HG02852 (cell line): Measurements from ENCODE around the gene ABCA9.
"Not testable (repeated sequence)": the region's sequence is repeated elsewhere in the genome, so short reads cannot be mapped to it uniquely, and the experiment has no call there.

Experiments used
- ATAC-seq: cut with Tn5 transposase; IDR thresholded peaks from one replicate; pipeline ENCODE4 v1.9.1; 2021; ENCODE audit warnings: mild to moderate bottlenecking, moderate library complexity; ENCODE audit not compliant: unreplicated experiment

The ABCA9 gene

DNA sequence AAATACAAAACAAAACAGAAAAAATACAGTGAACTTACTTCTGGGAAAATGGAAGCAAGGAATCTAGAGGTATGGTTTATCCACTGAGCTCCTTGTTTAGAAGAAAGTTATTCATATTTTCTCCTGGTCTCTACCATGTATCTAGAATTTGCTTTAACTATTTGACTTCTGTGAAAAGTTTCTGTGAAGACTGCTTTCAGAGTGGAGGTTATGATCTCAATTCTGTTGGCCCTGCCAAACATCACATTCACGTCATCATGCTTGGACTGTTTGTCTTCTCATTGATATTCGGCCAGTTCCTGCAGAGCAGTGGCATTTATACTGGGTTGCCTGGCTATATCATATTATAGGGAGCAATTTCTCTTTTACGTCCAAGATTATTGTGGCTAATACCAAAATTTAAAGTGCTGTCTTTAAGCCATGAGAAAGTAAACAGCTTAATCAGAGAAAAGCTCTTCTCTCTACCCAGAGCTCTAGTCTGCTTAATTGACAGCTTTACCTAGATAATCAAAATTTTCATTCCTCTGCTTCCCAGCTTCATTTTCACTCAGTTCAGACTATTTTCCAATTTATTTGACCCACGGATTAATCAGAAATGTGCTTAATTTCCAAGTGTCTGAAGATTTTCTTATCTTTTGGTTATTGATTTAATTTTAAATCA lies 105.4 kb downstream of the ABCA9 start, which contains the start of gene ABCA8:
Gene ABCA8 (minus strand): TSS at position 212 of the 661 bp plus-strand sequence. CDS start 13,358 bp downstream, outside the sequence.
- ATAC-seq: no peak

DNA sequence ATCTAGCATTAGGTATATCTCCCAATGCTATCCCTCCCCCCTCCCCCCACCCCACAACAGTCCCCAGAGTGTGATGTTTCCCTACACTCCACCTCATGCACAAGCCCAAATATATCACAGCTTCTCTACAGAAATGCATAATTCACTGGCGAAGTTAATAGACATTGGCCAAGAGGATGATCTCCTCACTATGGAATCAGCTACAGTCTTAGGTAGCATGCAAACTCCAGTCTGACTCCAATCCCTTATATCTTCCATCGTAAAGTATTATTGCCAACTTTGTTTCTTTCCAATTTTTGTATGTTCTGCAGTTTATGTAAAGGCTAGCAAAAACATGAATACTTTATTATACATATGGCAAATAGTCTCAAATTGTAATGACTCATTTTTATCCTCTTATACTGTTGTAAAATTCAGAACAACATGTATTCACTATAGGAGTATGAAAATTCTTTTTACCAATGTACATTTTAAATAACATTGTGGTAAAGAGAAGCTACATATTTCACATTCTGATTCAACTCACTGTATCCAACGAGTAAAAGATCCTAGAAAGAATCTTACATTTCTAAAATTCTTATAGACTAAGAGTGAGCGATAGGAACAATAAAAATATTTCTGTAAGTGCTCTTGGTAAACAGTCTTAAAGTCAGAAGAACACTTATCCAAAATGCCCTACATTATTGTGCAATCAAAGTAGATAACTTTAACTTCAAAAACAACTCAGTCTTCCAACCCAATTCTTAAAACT lies 106.4 kb downstream of the ABCA9 start:
- no peak for ATAC-seq

DNA sequence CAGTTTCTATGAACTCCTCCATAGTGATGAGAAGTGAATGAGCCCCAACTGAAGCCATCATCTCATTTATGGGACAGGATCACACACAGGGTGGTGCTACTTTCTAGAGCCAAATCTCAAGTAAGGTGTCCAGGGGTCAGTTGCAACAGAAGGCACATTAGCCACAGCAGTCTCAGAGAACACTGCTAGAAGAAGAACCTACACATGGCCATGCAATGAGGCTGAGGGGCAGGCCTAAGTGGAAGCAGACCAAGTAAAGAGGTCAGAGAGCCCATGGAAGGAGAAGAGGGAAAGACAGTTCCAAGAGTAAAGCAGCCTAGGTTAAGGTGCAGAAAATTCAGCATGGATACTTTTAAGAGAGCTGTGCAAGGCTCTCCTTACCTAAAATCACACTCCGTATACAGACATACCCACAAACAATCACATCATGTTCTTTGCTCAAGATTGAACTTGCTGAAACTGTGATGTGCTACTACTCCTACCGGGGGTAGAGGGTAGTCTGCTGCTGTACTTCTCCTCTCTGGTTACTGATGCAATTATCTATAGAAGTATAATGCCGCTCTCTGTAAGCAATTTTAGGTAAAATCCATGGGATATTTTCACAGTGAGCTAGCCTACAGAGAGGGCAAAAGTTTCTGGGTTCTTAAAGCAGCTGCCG lies 107.3 kb downstream of the ABCA9 start:
- no peak for ATAC-seq

DNA sequence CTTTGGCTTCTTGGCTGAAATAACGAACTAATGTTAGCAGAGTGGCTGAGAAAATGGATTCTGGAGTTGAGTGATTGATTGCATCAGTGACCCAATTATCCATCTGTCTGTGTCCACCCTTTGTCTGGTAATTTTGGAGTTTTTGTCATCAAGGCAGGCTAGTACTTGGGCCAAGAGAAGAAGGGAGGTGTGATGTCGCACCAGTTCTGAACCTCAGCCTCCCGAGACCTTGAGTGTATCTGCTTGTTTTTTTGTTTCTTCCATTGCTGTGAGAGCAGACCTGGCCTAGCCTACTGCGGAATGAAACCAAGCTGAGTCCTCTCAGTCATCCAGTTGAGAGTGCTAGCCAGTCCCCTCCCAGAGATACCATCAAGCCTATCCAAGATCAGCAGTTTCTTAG lies 110.0 kb downstream of the ABCA9 start:
- no peak for ATAC-seq

DNA sequence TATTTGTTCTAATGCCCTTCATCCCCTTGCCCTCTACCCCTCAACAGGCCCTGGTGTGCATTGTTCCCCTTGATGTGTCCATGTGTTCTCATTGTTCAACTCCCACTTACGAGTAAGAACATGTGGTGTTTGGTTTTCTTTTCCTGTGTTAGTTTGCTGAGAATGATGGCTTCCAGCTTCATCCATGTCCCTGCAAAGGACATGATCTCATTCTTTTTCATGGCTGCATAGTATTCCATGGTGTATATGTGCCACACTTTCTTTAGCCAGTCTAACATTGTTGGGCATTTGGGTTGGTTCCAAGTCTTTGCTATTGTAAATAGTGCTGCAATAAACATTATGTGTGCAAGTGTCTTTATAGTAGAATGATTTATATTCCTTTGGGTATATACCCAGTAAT lies 112.9 kb downstream of the ABCA9 start:
- ATAC-seq: not testable (repeated sequence)

DNA sequence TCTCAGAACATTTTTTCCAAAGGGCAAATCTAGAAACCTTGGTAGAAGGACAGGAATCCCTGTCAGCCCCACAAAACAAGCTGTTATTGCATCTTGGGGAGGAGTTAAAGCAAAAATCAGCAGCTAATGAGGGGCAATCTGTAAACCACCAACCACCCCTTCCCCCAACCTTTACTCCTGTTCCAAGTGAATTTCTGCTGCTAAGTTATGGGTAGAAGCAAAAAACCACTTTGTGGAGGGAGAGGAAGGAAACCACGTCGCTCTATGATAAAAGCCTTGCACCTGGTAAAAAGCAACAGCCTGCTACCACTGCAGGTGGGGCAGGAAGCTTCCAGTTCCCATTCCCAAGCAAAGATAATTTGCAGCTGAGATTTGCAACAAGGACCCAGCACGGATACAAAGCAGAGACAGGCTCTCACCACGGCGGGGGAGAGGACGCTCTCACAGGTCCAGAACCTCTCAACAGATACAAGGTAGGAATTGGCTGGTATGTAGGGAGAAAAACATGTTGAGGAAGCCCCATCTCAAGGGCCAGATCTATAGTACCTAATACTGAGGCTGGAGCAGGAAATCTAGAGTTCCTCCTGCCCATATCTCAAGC lies 116.2 kb downstream of the ABCA9 start:
- no peak for ATAC-seq

DNA sequence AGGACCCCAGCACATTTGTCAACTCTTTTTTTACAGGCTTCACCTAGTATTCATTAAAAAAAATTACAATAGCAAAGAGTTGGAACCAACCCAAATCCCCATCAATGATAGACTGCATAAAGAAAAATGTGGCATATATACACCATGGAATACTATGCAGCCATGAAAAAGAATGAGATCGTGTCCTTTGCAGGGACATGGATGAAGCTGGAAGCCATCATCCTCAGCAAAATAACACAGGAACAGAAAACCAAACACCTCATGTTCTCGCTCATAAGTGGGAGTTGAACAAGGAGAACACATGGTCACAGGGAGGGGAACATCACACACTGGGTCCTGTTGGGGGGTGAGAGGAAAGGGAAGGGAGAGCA lies 116.9 kb downstream of the ABCA9 start:
- not testable (repeated sequence) for ATAC-seq

DNA sequence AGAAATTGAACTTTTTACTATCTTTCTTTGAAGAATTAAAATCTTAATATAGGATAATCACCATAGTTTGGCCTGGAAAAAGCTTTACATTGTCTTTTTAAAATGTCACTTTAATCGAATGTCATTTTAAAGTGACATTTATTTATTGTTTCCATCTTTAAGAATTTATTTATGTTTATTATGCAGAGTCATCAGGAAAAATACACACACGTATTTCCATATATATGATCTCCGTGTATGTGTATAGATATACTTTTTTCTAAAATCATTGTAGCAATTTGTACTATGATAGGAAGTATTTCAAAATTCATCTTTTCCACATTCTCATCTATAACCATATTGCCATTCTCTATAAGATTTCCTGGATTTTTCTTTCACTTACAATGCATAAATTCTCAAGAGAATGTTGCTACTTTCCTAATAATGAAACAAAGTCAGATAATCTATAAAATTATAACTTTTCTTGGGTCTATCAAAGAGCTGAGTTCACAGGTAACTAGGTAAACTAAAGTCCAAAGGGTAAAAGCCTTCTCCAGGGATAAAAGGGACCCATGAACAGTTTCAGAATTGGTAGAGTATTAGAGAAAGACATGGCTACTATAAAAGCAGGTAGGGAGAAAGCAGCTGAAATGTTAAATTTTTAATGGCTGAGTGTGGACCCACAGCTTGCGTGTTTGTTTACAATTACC lies 117.5 kb downstream of the ABCA9 start:
- no peak for ATAC-seq

DNA sequence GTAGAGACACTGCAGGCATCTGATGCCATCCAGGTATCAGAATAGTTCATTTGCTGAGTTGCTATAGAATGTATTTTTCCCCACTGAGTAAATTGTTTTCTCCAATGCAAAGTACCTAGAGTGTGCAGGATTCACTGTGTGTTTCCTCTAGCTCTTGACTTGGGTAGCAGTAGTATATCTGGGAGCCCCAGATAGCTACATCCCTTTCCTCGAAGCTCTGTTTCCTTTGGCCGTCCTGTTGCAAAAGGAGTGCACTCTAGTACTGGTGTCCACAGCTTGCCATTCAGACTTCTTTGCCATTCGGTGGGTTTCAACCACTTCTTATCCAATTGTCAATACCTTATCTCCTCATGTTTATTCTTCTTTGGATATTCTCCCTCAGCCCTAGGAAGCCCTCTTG lies 118.3 kb downstream of the ABCA9 start:
- no peak for ATAC-seq

DNA sequence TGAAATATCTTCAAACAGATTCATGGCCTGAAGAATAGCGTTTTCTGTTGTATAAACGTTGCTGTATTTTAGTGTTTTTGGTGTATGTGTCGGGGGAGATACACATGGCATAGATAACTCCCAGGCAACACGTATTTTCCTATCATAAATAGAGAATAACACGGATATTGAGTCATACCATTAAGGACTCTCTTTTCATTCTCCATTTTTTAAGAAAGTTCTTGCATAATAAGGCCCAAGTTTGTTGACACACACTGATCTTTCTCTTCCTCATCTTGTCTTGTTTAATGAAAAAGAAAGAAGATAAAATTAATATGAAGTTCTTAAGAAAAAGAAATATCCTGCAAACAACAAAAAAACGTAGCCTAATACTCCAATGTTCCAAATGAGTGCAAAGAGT lies 119.0 kb downstream of the ABCA9 start:
- ATAC-seq: no peak

DNA sequence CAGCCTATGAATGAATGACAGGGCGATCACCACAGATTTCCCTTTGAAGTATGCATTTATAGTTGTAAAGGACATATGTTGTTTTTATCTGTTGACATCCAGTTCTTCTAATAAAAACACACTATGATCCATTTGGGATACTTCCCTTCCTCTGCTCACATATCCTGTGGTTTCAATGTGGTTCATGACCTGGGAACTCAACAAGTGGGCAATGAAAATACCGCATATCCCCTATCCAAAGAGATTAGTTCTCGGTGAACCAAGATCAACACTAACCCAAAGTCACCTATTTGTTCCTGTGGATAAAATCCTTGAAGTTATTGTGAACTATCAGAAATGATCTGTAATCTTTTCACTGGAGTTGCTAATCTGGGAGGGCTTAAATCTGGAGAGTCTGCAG lies 121.5 kb downstream of the ABCA9 start:
- ATAC-seq: no peak

DNA sequence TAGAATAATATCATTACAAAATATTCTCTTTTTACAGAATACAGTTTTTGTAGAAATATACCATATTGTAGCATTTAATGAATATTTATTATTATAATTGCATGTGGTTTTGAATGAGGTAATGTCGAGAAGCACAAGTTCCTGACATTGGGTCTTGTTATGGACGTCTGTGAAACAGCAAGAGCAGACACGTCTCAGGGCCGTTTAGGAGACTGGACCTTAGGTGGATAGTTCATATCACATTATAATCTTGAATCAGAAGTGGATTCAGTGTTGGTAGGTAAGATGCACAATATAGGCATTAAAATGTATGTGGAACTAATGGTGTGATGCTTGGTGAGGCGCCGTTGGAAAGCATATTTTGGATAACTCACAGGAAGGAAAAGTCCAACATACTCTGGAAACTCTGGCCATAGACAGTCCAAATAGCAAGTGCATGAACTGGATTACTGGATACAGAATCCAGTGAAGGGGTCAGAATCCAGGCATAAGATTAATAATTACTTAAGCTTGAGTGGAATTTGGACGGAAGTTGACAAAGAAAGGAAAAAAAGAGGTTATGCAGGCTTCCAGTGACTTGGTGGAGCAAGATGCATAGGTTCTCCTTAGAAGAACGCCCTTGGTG lies 122.7 kb downstream of the ABCA9 start:
- no peak for ATAC-seq

DNA sequence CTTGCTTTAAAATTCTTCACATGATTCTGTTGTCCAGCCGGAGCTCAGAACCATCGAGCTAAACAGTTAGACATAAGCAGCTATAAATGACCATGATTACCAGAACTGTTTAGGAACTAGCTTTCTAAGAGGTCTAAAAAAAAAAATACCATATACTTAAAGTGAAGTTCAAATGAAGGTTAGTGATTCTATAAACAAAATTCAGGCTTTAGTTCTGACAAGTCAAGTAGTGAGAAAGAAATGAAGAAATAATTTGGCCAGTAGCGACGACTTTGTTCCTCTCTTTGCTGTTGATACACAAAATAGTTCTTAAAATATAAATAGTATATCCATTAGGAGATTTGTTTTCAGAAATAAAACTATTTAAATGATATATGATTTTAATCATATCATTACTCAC lies 133.2 kb downstream of the ABCA9 start:
- ATAC-seq: no peak

DNA sequence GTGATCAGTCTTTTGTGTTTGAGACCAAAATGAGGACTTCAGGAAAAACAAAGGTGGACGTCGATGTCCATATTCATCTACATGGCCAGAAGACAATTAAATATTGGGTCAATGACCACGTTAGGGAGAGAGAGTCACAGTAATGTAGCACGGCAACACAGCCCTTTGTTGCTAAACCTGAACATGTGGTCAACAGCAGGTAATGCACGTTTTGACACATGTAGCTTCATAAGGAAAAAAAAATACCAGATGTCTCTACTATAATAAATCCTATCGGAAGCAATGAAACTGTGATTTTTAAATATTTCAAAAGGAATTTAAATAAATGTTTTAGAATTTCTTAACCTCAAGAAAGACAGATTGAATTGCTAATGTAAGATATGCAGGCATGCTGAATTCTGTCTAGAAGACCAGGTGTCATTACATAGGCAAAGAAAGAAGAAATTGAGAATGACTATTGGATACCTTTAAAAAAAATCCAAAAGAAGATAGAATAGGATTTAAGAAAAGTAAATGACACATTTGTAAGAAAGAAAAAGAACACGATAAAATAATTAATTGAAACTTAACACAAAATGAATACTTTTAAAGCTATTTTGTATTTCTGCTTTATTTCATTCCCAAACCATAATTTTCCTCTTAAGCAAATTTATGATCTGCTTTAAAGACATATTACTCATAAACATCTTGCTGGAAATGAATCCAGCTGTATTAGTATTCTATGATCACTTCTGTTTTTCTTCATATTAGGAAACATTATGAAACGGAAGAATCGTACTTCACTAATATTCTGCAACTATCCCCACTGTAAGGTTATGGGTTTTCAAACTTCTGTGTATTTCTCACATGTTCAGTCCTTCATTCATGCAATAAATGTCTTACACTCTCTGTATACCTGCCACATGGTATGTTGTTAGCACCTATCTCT lies 135.7 kb downstream of the ABCA9 start:
- ATAC-seq: no peak
